NB4 (cell line): ENCODE measurements around the gene SGSM2.

Experiments
- DNase-seq: peaks from one replicate; pipeline ENCODE4 v3.0.0; 2010; ENCODE audit warnings: low read depth
- H3K4me3 ChIP-seq: one replicate; pipeline ENCODE4 v1.5.1; 2011; ENCODE audit warnings: mild to moderate bottlenecking, low read depth, low read length, moderate library complexity
- CTCF ChIP-seq: IDR thresholded peaks from one replicate; pipeline ENCODE4 v1.5.1; 2012; ENCODE audit warnings: low read depth, low read length
- MAX ChIP-seq: IDR thresholded peaks from 2 replicates; pipeline ENCODE4 v1.6.1; 2011; ENCODE audit warnings: low read depth, low read length
- MYC ChIP-seq: IDR thresholded peaks from 2 replicates; pipeline ENCODE4 v1.6.1; 2011; ENCODE audit warnings: low read depth, low read length
- POLR2A ChIP-seq: IDR thresholded peaks from 2 replicates; pipeline ENCODE4 v1.6.1; 2011; ENCODE audit warnings: mild to moderate bottlenecking; ENCODE audit not compliant: insufficient read length; ENCODE audit errors: extremely low read depth

Gene SGSM2

GRCh38 chr17:2421315-2422147 lies 84.2 kb downstream of the SGSM2 start:
- no peak overlapping the region for H3K4me3 ChIP-seq
- no peak for DNase-seq
- TF ChIP-seq MYC: no peak
- TF ChIP-seq CTCF: no peak
- TF ChIP-seq MAX: no peak
- TF ChIP-seq POLR2A: no peak

GRCh38 chr17:2423271-2423670 lies 86.0 kb downstream of the SGSM2 start:
- DNase-seq: no peak
- no peak for TF ChIP-seq MYC
- TF ChIP-seq MAX: no peak
- TF ChIP-seq CTCF: no peak
- TF ChIP-seq POLR2A: no peak
- no peak overlapping the region for H3K4me3 ChIP-seq

- no peak for DNase-seq
- TF ChIP-seq POLR2A (no peak), MAX (no peak), MYC (no peak), CTCF (no peak)
- no peak overlapping the region for H3K4me3 ChIP-seq
Observed at GRCh38 chr17:2427215-2427614, 89.9 kb downstream of the SGSM2 start.

GRCh38 chr17:2427910-2428309 lies 90.6 kb downstream of the SGSM2 start:
- H3K4me3 ChIP-seq: no peak overlapping the region
- DNase-seq: no peak
- no peak for TF ChIP-seq MYC
- TF ChIP-seq POLR2A: no peak
- TF ChIP-seq CTCF: no peak
- no peak for TF ChIP-seq MAX
